Natural killer cell (primary cell): ENCODE measurements around the gene EPB41L4B. TPM values are rescaled to one million over a fixed set of nuclear protein-coding genes. Genes with fewer than 3 reads are reported as not detected.

Experiments
- ATAC-seq, 3 donors: fragments of 150-1000 bp in 2 of 3; fragments of 200-7000 bp in 1 of 3; cut with Tn5 transposase; 1 replicate in 1 of 3; 2 replicates in 2 of 3; pipeline ENCODE4 v1.10.0; 2021; ENCODE audit warnings: mild to moderate bottlenecking in 2 of 3, moderate library complexity in 2 of 3
- DNase-seq, 2 donors: peaks; one replicate each; pipeline versions ENCODE4 v3.0.0 to v3.0.0-alpha.2; 2013 to 2021; ENCODE audit warnings: mixed read lengths in 1 of 2
- H3K27ac ChIP-seq: one replicate; pipeline ENCODE4 v1.5.1; 2013; ENCODE audit warnings: mild to moderate bottlenecking, low read length
- H3K27me3 ChIP-seq: one replicate; pipeline ENCODE4 v1.6.1; 2013; ENCODE audit warnings: low read length; ENCODE audit not compliant: control insufficient read depth, insufficient read depth
- H3K36me3 ChIP-seq: one replicate; pipeline ENCODE4 v1.6.1; 2013; ENCODE audit warnings: low read length; ENCODE audit not compliant: control insufficient read depth, insufficient read depth
- H3K4me1 ChIP-seq: one replicate; pipeline ENCODE4 v1.6.1; 2013; ENCODE audit warnings: low read length; ENCODE audit not compliant: control insufficient read depth, insufficient read depth
- H3K4me3 ChIP-seq: one replicate; pipeline ENCODE4 v1.5.1; 2013; ENCODE audit warnings: low read length
- H3K9me3 ChIP-seq: one replicate; pipeline ENCODE4 v1.6.1; 2013; ENCODE audit warnings: low read length; ENCODE audit not compliant: control insufficient read depth, insufficient read depth
- H3K27ac Mint-ChIP-seq, 2 donors: one replicate each; pipeline ENCODE4 v1.8.0; 2022; ENCODE audit warnings: mild to moderate bottlenecking in 2 of 2, mixed read lengths in 2 of 2, moderate library complexity in 1 of 2
- H3K27me3 Mint-ChIP-seq, 2 donors: one replicate each; pipeline ENCODE4 v1.8.0; 2022; ENCODE audit warnings: low read depth in 2 of 2, mixed read lengths in 2 of 2
- H3K36me3 Mint-ChIP-seq: one replicate; pipeline ENCODE4 v1.8.0; 2022; ENCODE audit warnings: mixed read lengths
- H3K4me1 Mint-ChIP-seq, 2 donors: one replicate each; pipeline ENCODE4 v1.8.0; 2022; ENCODE audit warnings: mixed read lengths in 2 of 2
- H3K4me3 Mint-ChIP-seq: one replicate; pipeline ENCODE4 v1.8.0; 2022; ENCODE audit warnings: mild to moderate bottlenecking, moderate library complexity, mixed read lengths
- H3K9me3 Mint-ChIP-seq, 2 donors: one replicate each; pipeline ENCODE4 v1.8.0; 2022; ENCODE audit warnings: mixed read lengths in 2 of 2
- WGBS: methylation state at CpG from one replicate; pipeline ENCODE4 v1.1.7; 2013; ENCODE audit warnings: missing lambda C conversion rate; ENCODE audit not compliant: insufficient coverage; 5-methylcytosine and 5-hydroxymethylcytosine counted together
- intact Hi-C: fragments of 100-400 bp; cut with micrococcal nuclease; formaldehyde crosslinking; loops from one replicate; pipeline ENCODE4 v1.14.2; 2022
- total RNA-seq, 4 donors: library from RNA; stranded (reverse); fragments of 120-200 nt in 1 of 4; gene quantifications; one replicate each; pipeline versions ENCODE4 v1.2.3 to v1.2.4, GENCODE V29; 2013 to 2022
- TF ChIP-seq, protein P1 (sequence below): fragments of 200-600 bp; IDR thresholded peaks from one replicate; pipeline ENCODE4 v1.8.0; 2022; ENCODE audit warnings: antibody characterized with exemption

EPB41L4B gene
- total RNA-seq, 3 donors from 2014 or later (not counting 1 experiment from before 2014, with no cell fraction given), result not detected

DNA sequence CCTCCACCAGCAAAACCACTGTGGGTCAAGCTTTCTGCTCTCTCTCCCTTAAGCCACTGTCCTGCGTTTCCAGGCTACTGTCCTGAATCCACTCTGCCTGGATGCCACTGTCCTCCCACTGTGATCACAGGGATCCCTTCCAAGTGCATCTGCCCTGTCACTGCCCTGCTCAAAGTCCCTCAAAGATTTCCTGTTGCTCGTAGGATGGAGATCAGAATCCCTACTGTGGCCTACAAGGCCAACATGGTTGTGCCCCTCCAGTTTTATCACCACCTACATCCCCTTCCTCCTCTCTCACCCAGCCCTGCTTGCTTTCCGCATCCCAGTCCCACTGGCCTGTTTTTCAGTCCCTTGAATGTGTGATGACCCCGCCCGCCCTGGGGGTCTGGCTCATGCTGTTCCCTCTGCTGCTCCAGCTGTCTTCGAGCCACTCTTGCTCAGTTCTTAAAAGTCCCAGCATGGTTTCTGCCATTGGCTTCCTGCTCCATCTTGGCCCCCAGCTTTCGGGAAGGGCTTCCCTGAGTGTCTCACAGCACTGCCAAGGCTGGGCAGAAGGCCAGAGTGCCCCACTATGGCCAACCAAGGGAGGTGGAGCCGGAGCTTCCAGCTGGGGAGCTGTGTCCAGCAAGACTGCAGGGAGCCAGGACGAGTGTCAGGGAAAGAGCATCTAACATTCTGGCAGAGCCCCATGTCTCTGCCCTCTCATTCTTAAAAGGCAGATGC, 140.9 kb downstream of the EPB41L4B start:
- intact Hi-C loops, result no loop called here

DNA sequence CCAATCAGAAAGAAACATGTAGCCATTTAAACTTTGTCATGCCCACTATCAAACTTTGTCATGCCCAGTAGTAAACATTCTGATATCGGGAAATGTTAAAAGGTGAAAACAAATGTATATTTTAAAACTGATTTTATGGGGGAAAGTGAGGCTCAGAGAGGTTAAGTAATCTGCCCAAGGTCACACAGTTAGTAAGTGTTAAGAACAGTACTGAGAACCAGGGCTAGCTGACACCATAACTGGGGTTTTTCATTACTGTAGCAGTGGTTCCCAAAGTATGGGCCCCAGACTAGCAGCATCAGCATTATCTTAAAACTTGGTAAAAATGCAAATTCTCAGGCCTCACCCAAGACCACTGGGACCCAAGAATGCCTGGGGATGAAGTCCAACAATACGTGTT, 143.9 kb downstream of the EPB41L4B start:
- no peak for ATAC-seq
- H3K4me3 Mint-ChIP-seq, result no peak overlapping the region
- H3K27ac Mint-ChIP-seq, result no peak overlapping the region
- Histone ChIP-seq H3K36me3 (no peaks in the 10 kb centered on the region), H3K27me3 (no peaks in the 10 kb centered on the region), H3K4me1 (no peaks in the 10 kb centered on the region), H3K27ac (no peak overlapping the region), H3K4me3 (no peak overlapping the region), H3K9me3 (no peaks in the 10 kb centered on the region)
- H3K27me3 Mint-ChIP-seq, result peaks cover 1 to 10% of the 10 kb centered on the region in 2 donors
- no peaks in the 10 kb centered on the region for H3K36me3 Mint-ChIP-seq
- TF ChIP-seq, protein P1, sequence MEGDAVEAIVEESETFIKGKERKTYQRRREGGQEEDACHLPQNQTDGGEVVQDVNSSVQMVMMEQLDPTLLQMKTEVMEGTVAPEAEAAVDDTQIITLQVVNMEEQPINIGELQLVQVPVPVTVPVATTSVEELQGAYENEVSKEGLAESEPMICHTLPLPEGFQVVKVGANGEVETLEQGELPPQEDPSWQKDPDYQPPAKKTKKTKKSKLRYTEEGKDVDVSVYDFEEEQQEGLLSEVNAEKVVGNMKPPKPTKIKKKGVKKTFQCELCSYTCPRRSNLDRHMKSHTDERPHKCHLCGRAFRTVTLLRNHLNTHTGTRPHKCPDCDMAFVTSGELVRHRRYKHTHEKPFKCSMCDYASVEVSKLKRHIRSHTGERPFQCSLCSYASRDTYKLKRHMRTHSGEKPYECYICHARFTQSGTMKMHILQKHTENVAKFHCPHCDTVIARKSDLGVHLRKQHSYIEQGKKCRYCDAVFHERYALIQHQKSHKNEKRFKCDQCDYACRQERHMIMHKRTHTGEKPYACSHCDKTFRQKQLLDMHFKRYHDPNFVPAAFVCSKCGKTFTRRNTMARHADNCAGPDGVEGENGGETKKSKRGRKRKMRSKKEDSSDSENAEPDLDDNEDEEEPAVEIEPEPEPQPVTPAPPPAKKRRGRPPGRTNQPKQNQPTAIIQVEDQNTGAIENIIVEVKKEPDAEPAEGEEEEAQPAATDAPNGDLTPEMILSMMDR, result no peak
- no peaks in the 10 kb centered on the region for H3K4me1 Mint-ChIP-seq
- 100% methylated on average over 2 of the region's 2 CpGs for WGBS
- no peak for DNase-seq
- H3K9me3 Mint-ChIP-seq, result no peaks in the 10 kb centered on the region
- intact Hi-C loops, result no loop called here

More for the DNA sequence above, 140.9 kb downstream of the EPB41L4B start:
- Histone ChIP-seq H3K27ac (no peak overlapping the region), H3K4me1 (no peaks in the 10 kb centered on the region), H3K36me3 (no peaks in the 10 kb centered on the region), H3K4me3 (no peak overlapping the region), H3K27me3 (no peaks in the 10 kb centered on the region), H3K9me3 (no peaks in the 10 kb centered on the region)
- H3K4me1 Mint-ChIP-seq, result no peaks in the 10 kb centered on the region
- no peaks in the 10 kb centered on the region for H3K9me3 Mint-ChIP-seq
- 76% methylated on average over 9 of the region's 9 CpGs for WGBS
- H3K4me3 Mint-ChIP-seq, result no peak overlapping the region
- ATAC-seq (no peak), DNase-seq (no peak)
- H3K36me3 Mint-ChIP-seq, result no peaks in the 10 kb centered on the region
- H3K27me3 Mint-ChIP-seq, result peaks cover 6 to 12% of the 10 kb centered on the region in 2 donors
- TF ChIP-seq, protein P1, result no peak
- H3K27ac Mint-ChIP-seq, result no peak overlapping the region

DNA sequence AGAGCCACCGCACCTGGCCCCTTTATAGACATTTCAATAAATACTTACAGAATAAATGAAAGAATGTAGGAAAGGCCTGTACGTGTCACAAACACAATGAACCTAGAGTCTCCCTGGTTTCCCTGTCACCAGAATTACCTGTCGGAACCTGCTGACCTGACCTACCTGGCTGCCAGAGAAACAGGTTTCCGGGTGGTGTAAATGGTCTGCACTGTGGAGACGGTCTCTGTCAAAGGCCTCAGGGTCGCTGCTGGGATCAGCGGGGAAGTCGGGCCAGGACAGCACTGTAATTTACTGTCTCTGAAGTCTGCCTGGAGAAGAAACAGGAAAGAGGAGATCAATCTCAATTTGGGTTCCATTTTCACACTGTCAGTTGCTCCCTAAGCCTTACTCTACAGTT, 144.5 kb downstream of the EPB41L4B start:
- H3K9me3 Mint-ChIP-seq, result no peaks in the 10 kb centered on the region
- Histone ChIP-seq H3K9me3 (no peaks in the 10 kb centered on the region), H3K4me3 (no peak overlapping the region), H3K27me3 (no peaks in the 10 kb centered on the region), H3K4me1 (no peaks in the 10 kb centered on the region), H3K27ac (no peak overlapping the region), H3K36me3 (no peaks in the 10 kb centered on the region)
- H3K36me3 Mint-ChIP-seq, result no peaks in the 10 kb centered on the region
- 88% methylated on average over 7 of the region's 8 CpGs for WGBS
- no peaks in the 10 kb centered on the region for H3K4me1 Mint-ChIP-seq
- intact Hi-C loops, result no loop called here
- ATAC-seq (no peak), DNase-seq (no peak)
- H3K27ac Mint-ChIP-seq, result no peak overlapping the region
- TF ChIP-seq, protein P1, result no peak
- H3K4me3 Mint-ChIP-seq, result no peak overlapping the region
- H3K27me3 Mint-ChIP-seq, result peaks cover 7 to 10% of the 10 kb centered on the region in 2 donors

DNA sequence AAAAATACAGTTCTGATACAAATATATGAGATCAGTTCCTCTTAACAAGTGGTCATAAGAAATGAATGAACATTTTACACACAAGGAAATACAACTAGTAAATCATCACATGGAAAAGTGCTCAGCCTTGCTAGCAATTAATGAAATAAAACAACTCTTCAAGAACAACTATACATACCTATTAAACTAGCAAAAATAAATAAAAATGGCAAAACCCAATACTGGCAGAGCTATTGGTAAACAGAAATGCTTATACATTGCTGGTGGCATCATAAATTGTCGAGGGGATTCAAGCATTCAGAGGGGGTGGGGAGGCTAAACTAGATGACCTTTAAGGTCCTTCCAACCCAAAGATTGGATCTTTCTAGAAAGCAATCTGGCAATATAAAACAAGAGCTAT, 147.9 kb downstream of the EPB41L4B start:
- no peaks in the 10 kb centered on the region for H3K9me3 ChIP-seq
- H3K27ac ChIP-seq, result no peak overlapping the region
- Mint-ChIP-seq H3K9me3 (no peaks in the 10 kb centered on the region), H3K4me3 (no peak overlapping the region), H3K36me3 (no peaks in the 10 kb centered on the region), H3K27ac (no peak overlapping the region), H3K4me1 (no peaks in the 10 kb centered on the region), H3K27me3 (peaks cover 18 to 38% of the 10 kb centered on the region in 2 donors)
- WGBS, result 89% methylated on average over 1 of the region's 1 CpG
- DNase-seq (no peak), ATAC-seq (no peak)
- H3K36me3 ChIP-seq, result no peaks in the 10 kb centered on the region
- TF ChIP-seq, protein P1, result no peak
- H3K27me3 ChIP-seq, result no peaks in the 10 kb centered on the region
- no peak overlapping the region for H3K4me3 ChIP-seq
- H3K4me1 ChIP-seq, result no peaks in the 10 kb centered on the region
- intact Hi-C loops, result no loop called here
